ENCODE results near the gene ARL6IP4. TPM values are rescaled to one million over a fixed set of nuclear protein-coding genes. Genes with fewer than 3 reads are reported as not detected.

Gene ARL6IP4
- total and polyA plus RNA-seq, 10 of the 15 experiments (the other 5 are each of a cell fraction or from before 2014, with no cell fraction given) = 2.5 to 320 (median 188) TPM

GRCh38 chr12:123026094-123026853 lies 45.8 kb downstream of the ARL6IP4 start:
- ChIA-PET RAD21 (ENCODE audit: unreplicated experiment) (no interaction called here), CTCF (no interaction called here), POLR2A (no interaction called here), SMC1A (ENCODE audit: uncharacterized antibody, unreplicated experiment) (no interaction called here)
- no peak for TF ChIP-seq NFIC (IDR thresholded peaks at IDR 0.05; ENCODE audit: low read depth, low read length)
- no peak for TF ChIP-seq TCF3 (IDR thresholded peaks at IDR 0.05; ENCODE audit: borderline replicate concordance, insufficient read depth, low read depth, low read length)
- no peak for TF ChIP-seq CREB1 (IDR thresholded peaks at IDR 0.05; ENCODE audit: low read depth)
- TF ChIP-seq ASH2L (IDR thresholded peaks at IDR 0.05; ENCODE audit: borderline replicate concordance, low read depth) = no peak
- no peak for TF ChIP-seq PAX8 (IDR thresholded peaks at IDR 0.05)
- no peak for TF ChIP-seq ATF7 (IDR thresholded peaks at IDR 0.05; ENCODE audit: low read depth)
- no peak for TF ChIP-seq SUZ12 (IDR thresholded peaks at IDR 0.05; ENCODE audit: unreplicated experiment)
- TF ChIP-seq USF2 (IDR thresholded peaks at IDR 0.05; ENCODE audit: borderline replicate concordance, low read depth, low read length) = no peak
- no peak for TF ChIP-seq EZH2 (IDR thresholded peaks at IDR 0.05; ENCODE audit: borderline replicate concordance, control insufficient read depth, low read depth, low read length)
- no peak for TF ChIP-seq ZSCAN29 (IDR thresholded peaks at IDR 0.05)
- TF ChIP-seq FOXM1 (IDR thresholded peaks at IDR 0.05; ENCODE audit: low read depth, low read length) = no peak
- BruUV-seq (replicated peaks) = no TSS peak
- ATAC-seq = no peak
- intact Hi-C loops (cut with micrococcal nuclease; ENCODE audit: unreplicated experiment) = no loop called here
- no peaks in the 10 kb centered on the region for H4K20me1 ChIP-seq (ENCODE audit: control insufficient read depth, insufficient read depth)
- in situ Hi-C loops (cut with MboI) = no loop called here
- no peak overlapping the region for H3K4me3 ChIP-seq
- H3K4me1 ChIP-seq (ENCODE audit: control insufficient read depth, insufficient read depth, low read length) = no peaks in the 10 kb centered on the region
- H3K27ac ChIP-seq (ENCODE audit: control insufficient read depth, insufficient read depth) = no peak overlapping the region
- 72% methylated on average over 9 of the region's 9 CpGs for WGBS (ENCODE audit: insufficient coverage, insufficient replicate concordance, low lambda C conversion rate, missing lambda C conversion rate)
- H3K4me2 ChIP-seq (ENCODE audit: control insufficient read depth, insufficient read depth) = no peak overlapping the region
- no peak overlapping the region for H2AFZ ChIP-seq (ENCODE audit: control insufficient read depth, low read depth, low read length)
- H3K36me3 ChIP-seq (ENCODE audit: control insufficient read depth in 2 of 2, insufficient read depth in 2 of 2, low read length in 1 of 2) = no peaks in the 10 kb centered on the region
- no peak for DNase-seq (ENCODE audit: low read depth, low spot score)
- no peak overlapping the region for H3K9ac ChIP-seq (ENCODE audit: control insufficient read depth, insufficient read depth, low read length)
- H3K79me2 ChIP-seq (ENCODE audit: control insufficient read depth, insufficient read depth, low read length) = no peaks in the 10 kb centered on the region
- H3K27me3 ChIP-seq (replicated peaks in 1 of 2; ENCODE audit: control insufficient read depth in 2 of 2, insufficient read depth in 2 of 2, low read length in 1 of 2) = no peaks in the 10 kb centered on the region; a peak in 1 of 4 replicates
- H3K9me3 ChIP-seq (replicated peaks; ENCODE audit: control insufficient read depth, insufficient read depth, low read length) = no peaks in the 10 kb centered on the region
- FAIRE-seq = no peak

Measured in GM12878 (cell line).